IMR-90 (cell line): ENCODE data around the gene OR52K1. TPM values are rescaled to one million over a fixed set of nuclear protein-coding genes. Genes with fewer than 3 reads are reported as not detected.

Experiments
- ATAC-seq: fragments of 200-7000 bp; cut with Tn5 transposase; 2 replicates; pipeline ENCODE4 v1.9.1; 2020; ENCODE audit warnings: low read depth, mild to moderate bottlenecking, moderate library complexity
- BruUV-seq: library from RNA; stranded (reverse); fragments of 400-500 nt; replicated peaks from 2 replicates; lab custom pipeline; 2021; lab: Mats Ljungman, UMichigan
- CTCF ChIA-PET: fragments of 300-600 bp; formaldehyde crosslinking; extraction: SDS; loops from one replicate; lab custom pipeline; 2021; ENCODE audit warnings: antibody characterized with exemption; lab: Yijun Ruan, JAX
- POLR2A ChIA-PET: fragments of 300-600 bp; sonication (Branson Sonifier 250); formaldehyde crosslinking; loops from one replicate; lab custom pipeline; 2022; ENCODE audit warnings: antibody characterized with exemption; ENCODE audit not compliant: unreplicated experiment; lab: Charles Lee
- DNase-seq: peaks from one replicate; pipeline ENCODE4 v3.0.0; 2013
- H2AFZ ChIP-seq: replicated peaks from 2 replicates; pipeline ENCODE3; 2013; ENCODE audit warnings: low read length, mild to moderate bottlenecking; ENCODE audit not compliant: poor library complexity
- H2AK5ac ChIP-seq: 2 replicates; pipeline ENCODE4 v1.6.1; 2013; ENCODE audit warnings: low read depth, low read length, inconsistent platforms
- H2AK9ac ChIP-seq: replicated peaks from 2 replicates; pipeline ENCODE3; 2013; ENCODE audit warnings: mild to moderate bottlenecking, low read depth, low read length, moderate library complexity; ENCODE audit not compliant: poor library complexity
- H2BK120ac ChIP-seq: 2 replicates; pipeline ENCODE4 v1.6.1; 2013; ENCODE audit warnings: low read depth, low read length, inconsistent platforms
- H2BK15ac ChIP-seq: 3 replicates; pipeline ENCODE4 v1.6.1; 2013; ENCODE audit warnings: low read depth, low read length, inconsistent platforms
- H2BK20ac ChIP-seq: 2 replicates; pipeline ENCODE4 v1.6.1; 2013; ENCODE audit warnings: low read depth, mild to moderate bottlenecking, inconsistent platforms, low read length, moderate library complexity
- H2BK5ac ChIP-seq: 2 replicates; pipeline ENCODE4 v1.6.1; 2013; ENCODE audit warnings: mild to moderate bottlenecking, low read depth, low read length, inconsistent platforms; ENCODE audit not compliant: poor library complexity, severe bottlenecking
- H3K14ac ChIP-seq: replicated peaks from 2 replicates; pipeline ENCODE4 v1.6.1; 2013; ENCODE audit warnings: low read depth, low read length, inconsistent platforms
- H3K18ac ChIP-seq: 2 replicates; pipeline ENCODE4 v1.6.1; 2013; ENCODE audit warnings: low read depth, low read length, control low read depth
- H3K23ac ChIP-seq: 2 replicates; pipeline ENCODE4 v1.6.1; 2013; ENCODE audit warnings: low read depth, low read length, inconsistent platforms
- H3K27ac ChIP-seq: 2 replicates; pipeline ENCODE4 v1.5.1; 2013; ENCODE audit warnings: mild to moderate bottlenecking, control low read depth, low read length; ENCODE audit not compliant: insufficient read depth
- H3K27me3 ChIP-seq: 2 replicates; pipeline ENCODE4 v1.6.1; 2013; ENCODE audit warnings: low read length; ENCODE audit not compliant: control insufficient read depth, insufficient read depth
- H3K36me3 ChIP-seq: 2 replicates; pipeline ENCODE4 v1.6.1; 2013; ENCODE audit warnings: low read length, mixed read lengths; ENCODE audit not compliant: control insufficient read depth, insufficient read depth
- H3K4ac ChIP-seq: 2 replicates; pipeline ENCODE4 v1.6.1; 2013; ENCODE audit warnings: low read depth, low read length, inconsistent platforms
- H3K4me1 ChIP-seq: 2 replicates; pipeline ENCODE4 v1.6.1; 2013; ENCODE audit warnings: low read length, mixed read lengths; ENCODE audit not compliant: control insufficient read depth, insufficient read depth
- H3K4me2 ChIP-seq: 2 replicates; pipeline ENCODE4 v1.6.1; 2013; ENCODE audit warnings: low read depth, mild to moderate bottlenecking, control low read depth, low read length, moderate library complexity
- H3K4me3 ChIP-seq: 2 replicates; pipeline ENCODE4 v1.5.1; 2013; ENCODE audit warnings: low read depth, mild to moderate bottlenecking, control low read depth, low read length, moderate library complexity; ENCODE audit not compliant: insufficient read depth
- H3K56ac ChIP-seq: 2 replicates; pipeline ENCODE4 v1.6.1; 2013; ENCODE audit warnings: low read length, inconsistent platforms; ENCODE audit not compliant: insufficient read depth; ENCODE audit errors: extremely low read depth
- H3K79me1 ChIP-seq, 2 experiments: 2 replicates each; pipeline ENCODE4 v1.6.1; 2013; ENCODE audit warnings: low read length in 2 of 2, inconsistent platforms in 1 of 2, low read depth in 1 of 2
- H3K9ac ChIP-seq: 2 replicates; pipeline ENCODE4 v1.6.1; 2013; ENCODE audit warnings: low read depth, low read length, control low read depth
- H3K9me1 ChIP-seq: 2 replicates; pipeline ENCODE4 v1.6.1; 2013; ENCODE audit warnings: low read length, inconsistent platforms; ENCODE audit not compliant: insufficient read depth
- H3K9me3 ChIP-seq: 2 replicates; pipeline ENCODE4 v1.6.1; 2013; ENCODE audit warnings: low read length; ENCODE audit not compliant: control insufficient read depth, insufficient read depth
- H4K20me1 ChIP-seq: 2 replicates; pipeline ENCODE4 v1.6.1; 2013; ENCODE audit warnings: low read length, inconsistent platforms; ENCODE audit not compliant: insufficient read depth
- H4K5ac ChIP-seq: 2 replicates; pipeline ENCODE4 v1.6.1; 2013; ENCODE audit warnings: mild to moderate bottlenecking, low read depth, low read length, control low read depth
- H4K8ac ChIP-seq, 2 experiments: 2 replicates each; pipeline ENCODE4 v1.6.1; 2013; ENCODE audit warnings: low read depth in 2 of 2, low read length in 2 of 2, control low read depth in 1 of 2, inconsistent platforms in 1 of 2
- H4K91ac ChIP-seq: 2 replicates; pipeline ENCODE4 v1.6.1; 2013; ENCODE audit warnings: low read depth, low read length, inconsistent platforms; ENCODE audit not compliant: insufficient read depth
- BHLHE40 ChIP-seq: fragments of 150-350 bp; IDR thresholded peaks from 2 replicates; pipeline ENCODE4 v1.6.1; 2016; ENCODE audit warnings: mild to moderate bottlenecking, low read depth, low read length
- CEBPB ChIP-seq: IDR thresholded peaks from 2 replicates; pipeline ENCODE4 v1.6.1; 2012; ENCODE audit warnings: low read depth, low read length, improper control_type of control experiment
- CHD1 ChIP-seq: IDR thresholded peaks from 2 replicates; pipeline ENCODE4 v1.6.1; 2012; ENCODE audit warnings: low read depth, low read length, improper control_type of control experiment
- ELK1 ChIP-seq: fragments of 150-350 bp; IDR thresholded peaks from 2 replicates; pipeline ENCODE4 v1.6.1; 2016; ENCODE audit warnings: low read depth, mild to moderate bottlenecking, low read length, moderate library complexity, borderline replicate concordance
- FOS ChIP-seq: fragments of 150-350 bp; IDR thresholded peaks from 2 replicates; pipeline ENCODE4 v1.6.1; 2016; ENCODE audit warnings: low read depth, low read length
- MAFK ChIP-seq: IDR thresholded peaks from 2 replicates; pipeline ENCODE4 v1.6.1; 2012; ENCODE audit warnings: low read depth, low read length, improper control_type of control experiment
- MAZ ChIP-seq: IDR thresholded peaks from 2 replicates; pipeline ENCODE4 v1.6.1; 2012; ENCODE audit warnings: low read depth, mild to moderate bottlenecking, low read length, improper control_type of control experiment, moderate library complexity, borderline replicate concordance
- MXI1 ChIP-seq: IDR thresholded peaks from 2 replicates; pipeline ENCODE4 v1.6.1; 2012; ENCODE audit warnings: low read depth, mild to moderate bottlenecking, low read length, moderate library complexity, borderline replicate concordance
- NFE2L2 ChIP-seq: fragments of 150-350 bp; IDR thresholded peaks from 2 replicates; pipeline ENCODE4 v1.6.1; 2016; ENCODE audit warnings: low read depth, mild to moderate bottlenecking, low read length
- POLR2A ChIP-seq: IDR thresholded peaks from 2 replicates; pipeline ENCODE4 v1.6.1; 2012; ENCODE audit warnings: mild to moderate bottlenecking, low read depth, low read length
- RAD21 ChIP-seq: IDR thresholded peaks from 2 replicates; pipeline ENCODE4 v1.6.1; 2012; ENCODE audit warnings: low read length, improper control_type of control experiment
- RCOR1 ChIP-seq: IDR thresholded peaks from 2 replicates; pipeline ENCODE4 v1.6.1; 2012; ENCODE audit warnings: mild to moderate bottlenecking, low read length, improper control_type of control experiment; ENCODE audit not compliant: insufficient replicate concordance
- RFX5 ChIP-seq: IDR thresholded peaks from 2 replicates; pipeline ENCODE4 v1.8.0; 2012; ENCODE audit warnings: low read depth, mild to moderate bottlenecking, low read length, moderate library complexity
- SMC3 ChIP-seq: fragments of 150-350 bp; IDR thresholded peaks from 2 replicates; pipeline ENCODE4 v1.6.1; 2016; ENCODE audit warnings: low read depth, mild to moderate bottlenecking, antibody characterized with exemption, low read length, moderate library complexity
- USF2 ChIP-seq: fragments of 150-350 bp; IDR thresholded peaks from 2 replicates; pipeline ENCODE4 v1.6.1; 2017; ENCODE audit warnings: mild to moderate bottlenecking, antibody characterized with exemption, low read length, low read depth
- WGBS, 2 experiments: methylation state at CpG; one replicate each; pipeline versions ENCODE4 v1.1.5 to v1.1.7; 2013; ENCODE audit warnings: missing lambda C conversion rate in 2 of 2; ENCODE audit not compliant: insufficient read length in 1 of 2; ENCODE audit errors: extremely low coverage in 2 of 2; 5-methylcytosine and 5-hydroxymethylcytosine counted together
- dilution Hi-C: fragments of 300-500 bp; cut with HindIII; formaldehyde crosslinking; loops from one replicate; pipeline ENCODE4 v1.14.3; 2018; ENCODE audit warnings: low sequenced_read_pairs; ENCODE audit not compliant: unreplicated experiment
- in situ Hi-C: fragments of 300-500 bp; cut with MboI; formaldehyde crosslinking; loops from 3 replicates; pipeline ENCODE4 v1.14.3; 2019; ENCODE audit warnings: low sequenced_read_pairs, inconsistent platforms, mixed read lengths
- intact Hi-C: fragments of 100-400 bp; cut with micrococcal nuclease; formaldehyde crosslinking; loops from 2 replicates; pipeline ENCODE4 v1.10.0; 2022
- polyA plus RNA-seq, 3 experiments: library from polyadenylated mRNA; depleted of rRNA; stranded (reverse); fragments of >200 nt; gene quantifications; 2 replicates each; pipeline ENCODE4 v1.2.3, GENCODE V29; 2012; ENCODE audit warnings: low replicate concordance in 1 of 3
- total RNA-seq: library from RNA; depleted of rRNA; stranded (reverse); fragments of >200 nt; gene quantifications from 2 replicates; pipeline ENCODE4 v1.2.3, GENCODE V29; 2012
- TF ChIP-seq, protein P1 (sequence below): conservative IDR thresholded peaks from 2 replicates; pipeline ENCODE4 v1.5.1; 2012; ENCODE audit warnings: mild to moderate bottlenecking, low read depth, low read length, improper control_type of control experiment

The OR52K1 gene
- total and polyA plus RNA-seq, 2 of the 4 experiments (the other 2 are of a cell fraction), result not detected

DNA sequence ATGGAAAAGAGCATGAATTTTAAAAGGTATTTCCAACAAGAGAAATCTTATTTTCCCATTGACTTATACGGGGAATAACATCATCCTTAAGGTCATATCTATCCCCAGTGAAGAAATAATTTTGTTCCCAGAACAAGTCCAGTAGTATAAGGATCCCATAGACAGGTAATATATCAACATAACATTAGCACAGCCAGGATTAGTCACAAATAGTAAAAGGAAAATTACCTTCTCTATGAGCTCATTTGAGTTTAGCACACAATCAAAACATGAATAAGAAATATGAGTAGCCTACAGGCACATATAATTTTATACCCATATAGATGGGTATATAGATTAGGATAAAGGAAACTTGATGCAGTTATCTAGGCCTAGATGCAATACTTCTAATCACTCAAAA is 2.8 kb upstream of the OR52K1 start:
- Histone ChIP-seq H2AK9ac (no peak overlapping the region), H2AK5ac (no peak overlapping the region), H4K5ac (no peak overlapping the region), H3K4me3 (no peak overlapping the region), H4K91ac (no peak overlapping the region), H3K27ac (no peak overlapping the region), H3K36me3 (no peaks in the 10 kb centered on the region), H2BK120ac (no peak overlapping the region), H3K9ac (no peak overlapping the region), H2BK20ac (no peak overlapping the region), H3K9me1 (no peaks in the 10 kb centered on the region), H3K9me3 (0 out of 2 replicates have a peak, but pooled peaks cover 4% of the 10 kb centered on the region), H2BK15ac (no peak overlapping the region), H2BK5ac (no peak overlapping the region), H3K4me2 (no peak overlapping the region), H3K79me1 (no peaks in the 10 kb centered on the region), H3K18ac (no peak overlapping the region), H4K20me1 (no peaks in the 10 kb centered on the region), H3K14ac (no peak overlapping the region), H3K4ac (no peak overlapping the region), H3K23ac (no peak overlapping the region), H3K4me1 (no peaks in the 10 kb centered on the region), H3K56ac (no peak overlapping the region), H3K27me3 (no peaks in the 10 kb centered on the region), H4K8ac (no peak overlapping the region), H2AFZ (no peak overlapping the region)
- no CpG with 5 or more reads among the region's 1 CpG for WGBS, 2 experiments
- in situ Hi-C loops (no loop called here), intact Hi-C loops (no loop called here), dilution Hi-C loops (no loop called here)
- TF ChIP-seq FOS, result no peak
- no peak for TF ChIP-seq MAZ
- TF ChIP-seq SMC3, result no peak
- TF ChIP-seq MXI1, result no peak
- TF ChIP-seq USF2, result no peak
- TF ChIP-seq POLR2A, result no peak
- TF ChIP-seq MAFK, result no peak
- TF ChIP-seq NFE2L2, result no peak
- no peak for TF ChIP-seq RFX5
- no peak for TF ChIP-seq ELK1
- TF ChIP-seq BHLHE40, result no peak
- TF ChIP-seq RCOR1, result no peak
- TF ChIP-seq RAD21, result no peak
- no peak for TF ChIP-seq CHD1
- TF ChIP-seq, protein P1, sequence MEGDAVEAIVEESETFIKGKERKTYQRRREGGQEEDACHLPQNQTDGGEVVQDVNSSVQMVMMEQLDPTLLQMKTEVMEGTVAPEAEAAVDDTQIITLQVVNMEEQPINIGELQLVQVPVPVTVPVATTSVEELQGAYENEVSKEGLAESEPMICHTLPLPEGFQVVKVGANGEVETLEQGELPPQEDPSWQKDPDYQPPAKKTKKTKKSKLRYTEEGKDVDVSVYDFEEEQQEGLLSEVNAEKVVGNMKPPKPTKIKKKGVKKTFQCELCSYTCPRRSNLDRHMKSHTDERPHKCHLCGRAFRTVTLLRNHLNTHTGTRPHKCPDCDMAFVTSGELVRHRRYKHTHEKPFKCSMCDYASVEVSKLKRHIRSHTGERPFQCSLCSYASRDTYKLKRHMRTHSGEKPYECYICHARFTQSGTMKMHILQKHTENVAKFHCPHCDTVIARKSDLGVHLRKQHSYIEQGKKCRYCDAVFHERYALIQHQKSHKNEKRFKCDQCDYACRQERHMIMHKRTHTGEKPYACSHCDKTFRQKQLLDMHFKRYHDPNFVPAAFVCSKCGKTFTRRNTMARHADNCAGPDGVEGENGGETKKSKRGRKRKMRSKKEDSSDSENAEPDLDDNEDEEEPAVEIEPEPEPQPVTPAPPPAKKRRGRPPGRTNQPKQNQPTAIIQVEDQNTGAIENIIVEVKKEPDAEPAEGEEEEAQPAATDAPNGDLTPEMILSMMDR, result no peak
- TF ChIP-seq CEBPB, result no peak
- no TSS peak for BruUV-seq
- ChIA-PET CTCF (interaction anchor here (1.2 kb wide), 1 partner anchor 14 kb away, joined by 3 read pairs; no protein-coding TSS in a partner anchor), POLR2A (no interaction called here)
- DNase-seq, result no peak
- no peak for ATAC-seq
